Activated CD8-positive, alpha-beta T cell treated with anti-CD3 and anti-CD28 coated beads, Interleukin-2, amount 10 ng/mL, durations not matched to agents 7 days and 5 days (primary cell): ENCODE measurements around the gene TACC2. TPM values are rescaled to one million over a fixed set of nuclear protein-coding genes. Genes with fewer than 3 reads are reported as not detected.
A peak's percentile ranks its signal among the peaks of the same experiment; 100 is the strongest.

Experiments
- ATAC-seq: fragments of 150-1000 bp; cut with Tn5 transposase; one replicate; pipeline ENCODE4 v1.10.0; 2021; ENCODE audit warnings: moderate library complexity
- CTCF ChIA-PET: fragments of 350-600 bp; sonication (Branson Sonifier 250); formaldehyde crosslinking; loops from one replicate; lab custom pipeline; 2021; ENCODE audit warnings: antibody characterized with exemption; lab: Charles Lee
- POLR2A ChIA-PET: fragments of 350-600 bp; sonication (Branson Sonifier 250); formaldehyde crosslinking; loops from one replicate; lab custom pipeline; 2021; ENCODE audit warnings: antibody characterized with exemption; lab: Charles Lee
- DNase-seq: peaks from one replicate; pipeline ENCODE4 v3.0.0-alpha.2; 2020
- H3K27ac Mint-ChIP-seq: one replicate; pipeline ENCODE4 v1.8.0; 2021; ENCODE audit warnings: mild to moderate bottlenecking, mixed read lengths
- H3K27me3 Mint-ChIP-seq: one replicate; pipeline ENCODE4 v1.8.0; 2021; ENCODE audit warnings: low read depth, mixed read lengths
- H3K36me3 Mint-ChIP-seq: one replicate; pipeline ENCODE4 v1.8.0; 2021; ENCODE audit warnings: low read depth, mixed read lengths
- H3K4me1 Mint-ChIP-seq: one replicate; pipeline ENCODE4 v1.8.0; 2021; ENCODE audit warnings: low read depth, mixed read lengths
- H3K4me3 Mint-ChIP-seq: one replicate; pipeline ENCODE4 v1.8.0; 2021; ENCODE audit warnings: mild to moderate bottlenecking, mixed read lengths
- H3K9me3 Mint-ChIP-seq: one replicate; pipeline ENCODE4 v1.8.0; 2022; ENCODE audit warnings: mixed read lengths; ENCODE audit not compliant: insufficient read depth
- total RNA-seq, 2 experiments: library from RNA; stranded (reverse); gene quantifications; one replicate each; pipeline ENCODE4 v1.2.3, GENCODE V29; 2021

The TACC2 gene
- total RNA-seq, 2 experiments from 2014 or later = not detected

GRCh38 chr10:122140461-122140902 lies 151.5 kb downstream of the TACC2 start:
- Mint-ChIP-seq H3K9me3 (no peaks in the 10 kb centered on the region), H3K4me3 (no peak overlapping the region), H3K4me1 (no peaks in the 10 kb centered on the region), H3K27me3 (no peaks in the 10 kb centered on the region), H3K27ac (no peak overlapping the region), H3K36me3 (no peaks in the 10 kb centered on the region)
- DNase-seq = no peak
- CTCF ChIA-PET = no interaction called here
- POLR2A ChIA-PET = no interaction called here
- no peak for ATAC-seq

- Mint-ChIP-seq H3K9me3 (no peaks in the 10 kb centered on the region), H3K4me3 (no peak overlapping the region), H3K27ac (no peak overlapping the region), H3K4me1 (no peaks in the 10 kb centered on the region), H3K27me3 (no peaks in the 10 kb centered on the region), H3K36me3 (no peaks in the 10 kb centered on the region)
- DNase-seq (no peak), ATAC-seq (no peak)
- CTCF ChIA-PET = no interaction called here
- POLR2A ChIA-PET = no interaction called here
These were observed 152.1 kb downstream of the TACC2 start for GRCh38 chr10:122140941-122141623.

GRCh38 chr10:122141821-122142640 lies 153.1 kb downstream of the TACC2 start:
- H3K27me3 Mint-ChIP-seq = no peaks in the 10 kb centered on the region
- DNase-seq (no peak), ATAC-seq (peak; percentile 30)
- no peak overlapping the region for H3K4me3 Mint-ChIP-seq
- H3K36me3 Mint-ChIP-seq = no peaks in the 10 kb centered on the region
- CTCF ChIA-PET = no interaction called here
- H3K27ac Mint-ChIP-seq = no peak overlapping the region
- H3K9me3 Mint-ChIP-seq = no peaks in the 10 kb centered on the region
- POLR2A ChIA-PET = no interaction called here
- no peaks in the 10 kb centered on the region for H3K4me1 Mint-ChIP-seq

GRCh38 chr10:122142641-122143237 lies 153.8 kb downstream of the TACC2 start:
- no peak overlapping the region for H3K27ac Mint-ChIP-seq
- no peaks in the 10 kb centered on the region for H3K36me3 Mint-ChIP-seq
- H3K27me3 Mint-ChIP-seq = no peaks in the 10 kb centered on the region
- no peaks in the 10 kb centered on the region for H3K9me3 Mint-ChIP-seq
- CTCF ChIA-PET = interaction anchor here (0.7 kb wide), 1 partner anchor 362 kb away, joined by 3 read pairs; no protein-coding TSS in a partner anchor
- DNase-seq (peak; percentile 36), ATAC-seq (peak; percentile 63)
- no peaks in the 10 kb centered on the region for H3K4me1 Mint-ChIP-seq
- POLR2A ChIA-PET = no interaction called here
- H3K4me3 Mint-ChIP-seq = no peak overlapping the region

GRCh38 chr10:122143238-122143841 lies 154.4 kb downstream of the TACC2 start:
- Mint-ChIP-seq H3K36me3 (no peaks in the 10 kb centered on the region), H3K4me3 (no peak overlapping the region), H3K4me1 (no peaks in the 10 kb centered on the region), H3K27me3 (no peaks in the 10 kb centered on the region), H3K9me3 (no peaks in the 10 kb centered on the region), H3K27ac (no peak overlapping the region)
- DNase-seq (no peak), ATAC-seq (no peak)
- ChIA-PET CTCF (interaction anchor here (0.7 kb wide), 1 partner anchor 361 kb away, joined by 3 read pairs; no protein-coding TSS in a partner anchor), POLR2A (no interaction called here)

GRCh38 chr10:122144199-122144598 lies 155.2 kb downstream of the TACC2 start:
- H3K36me3 Mint-ChIP-seq = no peaks in the 10 kb centered on the region
- no peaks in the 10 kb centered on the region for H3K27me3 Mint-ChIP-seq
- ChIA-PET CTCF (no interaction called here), POLR2A (no interaction called here)
- H3K9me3 Mint-ChIP-seq = no peaks in the 10 kb centered on the region
- H3K4me3 Mint-ChIP-seq = no peak overlapping the region
- DNase-seq = no peak
- H3K27ac Mint-ChIP-seq = no peak overlapping the region
- no peaks in the 10 kb centered on the region for H3K4me1 Mint-ChIP-seq
- no peak for ATAC-seq

GRCh38 chr10:122145113-122145512 lies 156.2 kb downstream of the TACC2 start:
- DNase-seq (no peak), ATAC-seq (no peak)
- Mint-ChIP-seq H3K4me3 (no peak overlapping the region), H3K4me1 (no peaks in the 10 kb centered on the region), H3K36me3 (no peaks in the 10 kb centered on the region), H3K27ac (no peak overlapping the region), H3K27me3 (no peaks in the 10 kb centered on the region), H3K9me3 (no peaks in the 10 kb centered on the region)
- ChIA-PET POLR2A (no interaction called here), CTCF (no interaction called here)

GRCh38 chr10:122147663-122148062 lies 158.7 kb downstream of the TACC2 start:
- POLR2A ChIA-PET = no interaction called here

GRCh38 chr10:122148876-122149560 lies 160.1 kb downstream of the TACC2 start:
- CTCF ChIA-PET = interaction anchor here (1.2 kb wide), 1 partner anchor 131 kb away, joined by 3 read pairs; no protein-coding TSS in a partner anchor
- H3K9me3 Mint-ChIP-seq = no peaks in the 10 kb centered on the region
- no peaks in the 10 kb centered on the region for H3K27me3 Mint-ChIP-seq
- H3K27ac Mint-ChIP-seq = no peak overlapping the region
- H3K36me3 Mint-ChIP-seq = no peaks in the 10 kb centered on the region
- POLR2A ChIA-PET = no interaction called here
- DNase-seq (no peak), ATAC-seq (no peak)
- H3K4me1 Mint-ChIP-seq = no peaks in the 10 kb centered on the region
- H3K4me3 Mint-ChIP-seq = no peak overlapping the region

More at GRCh38 chr10:122147663-122148062, 158.7 kb downstream of the TACC2 start:
- no peak for ATAC-seq
- Mint-ChIP-seq H3K4me3 (no peak overlapping the region), H3K4me1 (no peaks in the 10 kb centered on the region), H3K27me3 (no peaks in the 10 kb centered on the region), H3K9me3 (no peaks in the 10 kb centered on the region), H3K36me3 (no peaks in the 10 kb centered on the region), H3K27ac (no peak overlapping the region)
- CTCF ChIA-PET = no interaction called here
- DNase-seq = no peak

- Mint-ChIP-seq H3K36me3 (no peaks in the 10 kb centered on the region), H3K4me3 (no peak overlapping the region), H3K27ac (no peak overlapping the region), H3K9me3 (no peaks in the 10 kb centered on the region), H3K27me3 (no peaks in the 10 kb centered on the region), H3K4me1 (no peaks in the 10 kb centered on the region)
- DNase-seq = no peak
- no peak for ATAC-seq
- ChIA-PET CTCF (interaction anchor here (1.2 kb wide), 1 partner anchor 130 kb away, joined by 3 read pairs; no protein-coding TSS in a partner anchor), POLR2A (no interaction called here)
These were observed 160.9 kb downstream of the TACC2 start for GRCh38 chr10:122149561-122150505.
